ENCODE data around the gene AAGAB. TPM values are rescaled to one million over a fixed set of nuclear protein-coding genes. Genes with fewer than 3 reads are reported as not detected.

AAGAB gene
- total RNA-seq, 2 donors from 2014 or later, result 67.7 to 99.1 TPM

Other genes with a start within 250 kb of the AAGAB start
- gene SMAD3, start 189.1 kb downstream of the AAGAB start, total RNA-seq, result 1 to 10 TPM; 7.8 to 9.6 TPM
- 10 to 100 TPM in 1 of 2 donors, 1 to 10 TPM in 1; 6.2 to 12.8 TPM for gene IQCH, start 125 bp upstream of the AAGAB start, total RNA-seq